Stimulated activated CD8-positive, alpha-beta memory T cell treated with anti-CD3 and anti-CD28 coated beads, Interleukin-12 subunit alpha, Interleukin-12 subunit beta, amount 100 ng/mL, for 1 hour (primary cell): Measurements from ENCODE around the gene CCDC32.
"Not testable (repeated sequence)": the region's sequence is repeated elsewhere in the genome, so short reads cannot be mapped to it uniquely, and the experiment has no call there.

Experiments
- DNase-seq: peaks from one replicate; pipeline ENCODE4 v3.0.0-alpha.2; 2020; ENCODE audit warnings: low read depth

The CCDC32 gene, protein sequence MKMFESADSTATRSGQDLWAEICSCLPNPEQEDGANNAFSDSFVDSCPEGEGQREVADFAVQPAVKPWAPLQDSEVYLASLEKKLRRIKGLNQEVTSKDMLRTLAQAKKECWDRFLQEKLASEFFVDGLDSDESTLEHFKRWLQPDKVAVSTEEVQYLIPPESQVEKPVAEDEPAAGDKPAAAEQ

GRCh38 chr15:40564591-40565332 lies at the start of gene CCDC32:
Gene CCDC32 (minus strand): TSS chr15:40565042. CDS start chr15:40563015, 2,027 bp downstream.
- DNase-seq, result peak; percentile 93

- no peak for DNase-seq
Observed at GRCh38 chr15:40613080-40613479, 48.2 kb upstream of the CCDC32 start.

GRCh38 chr15:40603935-40604334 lies 39.1 kb upstream of the CCDC32 start:
- no peak for DNase-seq

DNA sequence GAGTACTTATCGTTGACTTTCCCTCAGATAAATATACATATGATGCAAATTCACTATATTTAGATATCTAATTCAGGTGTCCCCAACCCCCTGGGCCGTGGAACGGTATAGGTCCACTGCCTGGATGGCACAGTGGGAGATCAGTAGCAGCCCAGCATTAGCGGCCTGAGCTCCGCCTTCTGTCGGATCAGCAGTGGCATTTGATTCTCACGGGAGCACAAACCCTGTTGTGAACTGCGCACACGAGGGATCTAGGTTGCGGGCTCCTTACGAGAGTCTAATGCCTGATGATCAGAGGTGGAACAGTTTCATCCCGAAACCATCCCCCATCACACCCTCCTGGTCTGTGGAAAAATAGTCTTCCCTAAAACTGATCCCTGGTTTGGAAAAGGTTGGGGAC lies 36.1 kb upstream of the CCDC32 start:
- no peak for DNase-seq

GRCh38 chr15:40598672-40599071 lies 33.8 kb upstream of the CCDC32 start:
- DNase-seq, result no peak

- no peak for DNase-seq
Observed at GRCh38 chr15:40598126-40598525, 33.3 kb upstream of the CCDC32 start.

- no peak for DNase-seq
Observed at GRCh38 chr15:40597024-40597423, 32.2 kb upstream of the CCDC32 start.

DNA sequence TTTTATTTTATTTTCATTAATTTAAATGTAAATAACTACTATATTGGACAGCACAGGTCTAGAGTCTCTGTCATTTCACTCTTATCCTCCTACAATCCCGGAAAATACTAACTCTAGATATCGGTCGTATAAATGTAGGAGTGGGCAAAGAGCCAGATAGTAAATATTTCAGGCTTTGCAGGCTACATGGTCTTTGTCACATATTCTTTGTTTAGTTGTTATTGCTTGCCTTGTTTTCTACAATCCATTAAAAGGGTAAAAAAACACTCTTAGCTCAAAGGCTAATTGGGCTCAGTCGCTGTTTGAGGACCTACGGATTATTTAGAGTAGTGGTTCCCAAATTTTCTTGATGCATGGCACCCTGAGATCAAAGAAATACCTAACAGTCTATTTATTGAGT lies 30.9 kb upstream of the CCDC32 start:
- no peak for DNase-seq

DNA sequence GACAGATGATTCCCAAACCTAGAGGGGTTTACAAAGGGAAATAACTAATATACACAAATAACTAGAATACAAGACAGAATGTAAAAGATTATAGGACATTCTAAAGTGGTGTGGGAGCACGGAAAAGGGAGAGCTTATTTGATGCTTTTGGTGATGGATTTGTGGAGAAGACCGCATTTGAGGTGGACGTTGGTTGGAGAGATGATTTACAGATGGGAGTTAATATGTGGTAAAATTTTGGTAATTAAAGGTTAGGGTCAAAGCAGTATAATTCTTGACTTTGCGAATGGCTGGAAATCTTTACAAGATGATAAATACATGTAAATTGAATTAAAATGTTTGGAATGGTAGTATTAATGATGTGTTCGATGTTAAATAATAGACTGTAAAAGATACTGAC lies 30.4 kb upstream of the CCDC32 start:
- DNase-seq, result no peak

DNA sequence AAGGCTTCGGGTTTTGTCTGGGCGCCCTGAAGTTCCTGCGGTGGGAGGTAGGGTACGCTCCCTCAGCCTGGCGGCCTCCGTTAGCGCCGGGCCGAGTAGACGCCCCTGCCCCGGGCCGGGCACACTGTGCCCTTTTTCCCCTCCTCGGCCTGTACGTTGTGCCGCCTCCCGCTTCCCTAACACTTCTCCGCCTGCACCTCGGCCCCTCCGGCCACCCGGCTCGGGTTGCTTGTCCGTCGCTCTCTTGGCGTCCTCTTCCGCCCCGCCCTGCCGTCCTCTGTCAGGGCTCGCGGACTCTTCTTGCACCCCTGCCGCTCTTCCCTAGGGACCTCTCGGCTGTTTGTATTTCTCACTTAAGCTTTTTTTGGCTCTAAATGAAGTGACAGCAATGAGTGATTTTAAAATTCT lies 29.6 kb upstream of the CCDC32 start:
- DNase-seq, result no peak

GRCh38 chr15:40593588-40594428 lies 29.0 kb upstream of the CCDC32 start, which contains the start of gene KNL1:
Gene KNL1 (plus strand): TSS chr15:40594249. CDS start chr15:40602932, 8,683 bp downstream.
- peak; percentile 85 for DNase-seq

DNA sequence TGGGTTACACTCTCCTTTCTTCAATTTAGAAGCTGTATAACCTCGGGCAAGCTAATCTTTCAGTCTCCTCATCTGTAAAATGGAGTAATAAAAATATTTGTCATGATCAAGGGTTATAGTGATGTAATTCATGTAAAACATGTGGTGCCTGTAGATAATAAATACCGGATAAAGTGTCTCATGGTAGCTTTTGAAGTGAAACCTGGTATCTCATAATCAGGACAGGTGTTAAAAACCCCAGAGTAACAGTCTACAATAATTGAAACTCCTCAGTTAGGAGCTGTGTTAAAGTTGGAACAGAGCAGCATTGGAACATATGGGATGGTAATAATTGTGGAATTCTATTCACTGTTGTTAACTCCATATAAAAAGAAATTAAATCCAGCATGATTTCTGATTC lies 28.3 kb upstream of the CCDC32 start:
- DNase-seq, result no peak

- DNase-seq, result no peak
Observed at GRCh38 chr15:40591389-40591788, 26.5 kb upstream of the CCDC32 start.

DNA sequence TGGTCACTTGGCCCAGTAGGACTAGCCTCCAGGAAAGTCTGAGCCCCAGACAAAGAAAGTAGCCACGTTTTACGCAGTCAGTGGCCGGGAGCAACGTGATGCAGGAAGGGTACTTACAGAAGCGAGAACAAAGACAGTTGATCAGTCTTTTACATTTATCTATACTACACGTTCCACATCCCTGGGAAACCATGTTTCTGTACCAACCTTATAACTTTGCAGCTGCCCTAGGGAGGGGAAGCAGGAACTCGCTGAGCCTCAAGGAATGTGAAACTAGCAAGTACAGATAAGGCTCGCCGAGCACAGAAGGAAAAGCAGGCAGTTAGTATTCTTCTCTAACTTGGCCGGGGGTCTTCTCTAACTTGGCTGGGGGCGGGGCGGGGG lies 25.8 kb upstream of the CCDC32 start:
- no peak for DNase-seq

GRCh38 chr15:40584191-40584590 lies 19.3 kb upstream of the CCDC32 start:
- no peak for DNase-seq

GRCh38 chr15:40582726-40583246 lies 17.9 kb upstream of the CCDC32 start:
- no peak for DNase-seq

GRCh38 chr15:40581796-40582195 lies 17.0 kb upstream of the CCDC32 start:
- DNase-seq, result not testable (repeated sequence)

- no peak for DNase-seq
Observed at GRCh38 chr15:40578892-40579291, 14.1 kb upstream of the CCDC32 start.

DNA sequence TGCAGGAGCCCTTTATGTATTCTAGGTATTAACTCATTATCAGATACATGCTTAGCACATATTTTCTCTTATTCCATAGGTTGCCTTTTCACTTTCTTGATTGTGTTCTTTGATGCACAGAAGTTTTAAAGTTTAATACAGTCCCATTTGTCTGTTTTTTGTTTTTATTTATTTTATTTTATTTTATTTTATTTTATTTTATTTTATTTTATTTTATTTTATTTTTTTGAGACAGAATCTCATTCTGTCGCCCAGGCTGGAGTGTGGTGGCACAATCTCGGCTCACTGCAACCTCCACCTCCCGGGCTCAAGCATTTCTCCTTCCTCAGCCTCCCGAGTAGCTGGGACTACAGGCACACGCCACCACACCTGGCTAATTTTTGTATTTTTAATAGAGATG lies 12.1 kb upstream of the CCDC32 start:
- DNase-seq, result not testable (repeated sequence)

DNA sequence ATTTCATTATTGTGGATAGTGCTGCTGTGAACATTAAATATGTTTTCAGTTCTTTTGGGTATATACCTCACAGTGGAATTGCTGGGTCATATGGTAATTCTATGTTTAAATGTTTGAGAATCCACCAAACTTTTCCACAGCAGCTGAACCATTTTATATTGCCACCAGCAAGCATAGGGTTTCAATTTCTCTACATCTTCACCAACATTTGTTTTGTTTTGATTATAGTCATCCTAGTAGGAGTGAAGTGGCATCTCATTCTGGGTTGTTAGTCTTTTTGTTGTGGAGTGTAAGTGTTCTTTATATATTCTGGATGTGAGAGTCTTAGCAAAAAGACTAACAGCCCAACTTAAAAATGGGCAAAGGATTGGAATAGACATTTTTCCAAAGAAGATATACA lies 10.3 kb upstream of the CCDC32 start:
- no peak for DNase-seq

GRCh38 chr15:40569129-40569953 lies 4.5 kb upstream of the CCDC32 start, which contains the start of gene RPUSD2:
Gene RPUSD2 (plus strand): TSS chr15:40569299. CDS start chr15:40569338, 39 bp downstream.
- peak; percentile 87 for DNase-seq

DNA sequence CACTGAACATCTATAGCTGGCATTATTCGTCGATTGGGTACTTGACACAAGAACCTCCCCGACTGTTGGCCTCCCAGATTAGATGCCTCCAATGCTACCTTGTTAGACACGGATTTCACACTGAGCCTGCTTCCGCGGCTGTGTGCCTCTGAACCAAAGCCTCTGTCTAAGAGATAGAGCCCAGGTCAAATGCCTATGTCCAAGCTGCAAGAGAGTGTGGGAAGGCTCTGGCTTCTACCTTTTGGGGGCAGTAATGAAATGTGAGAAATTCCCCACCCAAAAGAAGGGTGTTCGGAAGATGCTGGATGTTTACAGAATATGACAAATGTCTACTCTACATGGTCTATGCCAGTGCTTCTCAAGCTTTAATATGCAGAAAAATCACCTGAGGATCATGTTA lies 2.3 kb upstream of the CCDC32 start:
- DNase-seq, result no peak
